Keratinocyte (primary cell): ENCODE results near the gene SMTN.

Experiments used
- CTCF ChIP-seq, 3 experiments: IDR thresholded peaks in 1 of 3; conservative IDR thresholded peaks in 1 of 3; optimal IDR thresholded peaks in 1 of 3; 2 replicates in 2 of 3; 3 replicates in 1 of 3; pipeline versions ENCODE3 to v1.5.1; 2011; ENCODE audit warnings: low read length in 3 of 3, mild to moderate bottlenecking in 3 of 3, moderate library complexity in 2 of 3, control low read depth in 1 of 3, inconsistent platforms in 1 of 3; ENCODE audit not compliant: insufficient read depth in 2 of 3; ENCODE audit errors: extremely low read depth in 1 of 3
- EZH2 ChIP-seq: IDR thresholded peaks from one replicate; pipeline ENCODE4 v1.6.1; 2012; ENCODE audit warnings: inconsistent platforms, mild to moderate bottlenecking, low read length, moderate library complexity

GRCh38 chr22:31107178-31107893 is 26.2 kb downstream of the SMTN start, which contains the start of gene SELENOM:
- TF ChIP-seq EZH2 = no peak
- peak; percentile 86 to 94 (median 90) for TF ChIP-seq CTCF (optimal IDR thresholded peaks at IDR 0.05 in 1 of 3, IDR thresholded peaks at IDR 0.05 in 1 of 3, conservative IDR thresholded peaks at IDR 0.05 in 1 of 3; ENCODE audit: extremely low read depth in 1 of 3, insufficient read depth in 2 of 3, low read length in 3 of 3)
